ENCODE data around the gene SLC35E1. TPM values are rescaled to one million over a fixed set of nuclear protein-coding genes. Genes with fewer than 3 reads are reported as not detected.

SLC35E1 gene
- total RNA-seq, 1 donor from 2014 or later = 29.7 TPM

DNA sequence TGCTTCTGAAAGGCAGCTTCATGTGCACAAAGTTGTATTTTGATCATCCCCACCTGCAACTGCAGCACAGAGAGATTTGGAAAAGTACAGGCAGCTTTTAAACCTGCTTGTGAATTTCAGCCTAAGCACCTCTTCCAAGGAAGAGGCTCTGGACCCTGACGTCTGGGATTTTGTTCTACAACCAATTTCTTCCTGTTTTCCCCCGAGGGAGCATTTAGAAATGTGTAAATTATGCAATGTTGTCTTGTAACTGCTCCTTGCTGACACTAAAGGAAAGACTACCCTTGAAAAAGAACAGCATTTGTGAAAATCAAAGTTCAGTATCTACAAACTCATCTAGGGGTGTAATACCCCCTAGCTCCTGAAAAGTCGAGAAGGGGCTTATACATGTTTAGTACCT, 40.4 kb upstream of the SLC35E1 start:
- TF ChIP-seq, protein P1, sequence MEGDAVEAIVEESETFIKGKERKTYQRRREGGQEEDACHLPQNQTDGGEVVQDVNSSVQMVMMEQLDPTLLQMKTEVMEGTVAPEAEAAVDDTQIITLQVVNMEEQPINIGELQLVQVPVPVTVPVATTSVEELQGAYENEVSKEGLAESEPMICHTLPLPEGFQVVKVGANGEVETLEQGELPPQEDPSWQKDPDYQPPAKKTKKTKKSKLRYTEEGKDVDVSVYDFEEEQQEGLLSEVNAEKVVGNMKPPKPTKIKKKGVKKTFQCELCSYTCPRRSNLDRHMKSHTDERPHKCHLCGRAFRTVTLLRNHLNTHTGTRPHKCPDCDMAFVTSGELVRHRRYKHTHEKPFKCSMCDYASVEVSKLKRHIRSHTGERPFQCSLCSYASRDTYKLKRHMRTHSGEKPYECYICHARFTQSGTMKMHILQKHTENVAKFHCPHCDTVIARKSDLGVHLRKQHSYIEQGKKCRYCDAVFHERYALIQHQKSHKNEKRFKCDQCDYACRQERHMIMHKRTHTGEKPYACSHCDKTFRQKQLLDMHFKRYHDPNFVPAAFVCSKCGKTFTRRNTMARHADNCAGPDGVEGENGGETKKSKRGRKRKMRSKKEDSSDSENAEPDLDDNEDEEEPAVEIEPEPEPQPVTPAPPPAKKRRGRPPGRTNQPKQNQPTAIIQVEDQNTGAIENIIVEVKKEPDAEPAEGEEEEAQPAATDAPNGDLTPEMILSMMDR (IDR thresholded peaks at IDR 0.05; ENCODE audit: unreplicated experiment) = no peak
- no peak overlapping the region for H3K4me3 Mint-ChIP-seq (ENCODE audit: unreplicated experiment)
- peaks cover 7% of the 10 kb centered on the region for H3K27me3 Mint-ChIP-seq (ENCODE audit: unreplicated experiment)
- H3K27ac Mint-ChIP-seq (ENCODE audit: unreplicated experiment) = no peak overlapping the region
- no peak for DNase-seq (ENCODE audit: low spot score)
- no peaks in the 10 kb centered on the region for H3K9me3 Mint-ChIP-seq (ENCODE audit: unreplicated experiment)
- H3K36me3 Mint-ChIP-seq (ENCODE audit: low read depth, unreplicated experiment) = peaks cover 10% of the 10 kb centered on the region
- H3K4me1 Mint-ChIP-seq (ENCODE audit: unreplicated experiment) = peaks cover 39% of the 10 kb centered on the region

DNA sequence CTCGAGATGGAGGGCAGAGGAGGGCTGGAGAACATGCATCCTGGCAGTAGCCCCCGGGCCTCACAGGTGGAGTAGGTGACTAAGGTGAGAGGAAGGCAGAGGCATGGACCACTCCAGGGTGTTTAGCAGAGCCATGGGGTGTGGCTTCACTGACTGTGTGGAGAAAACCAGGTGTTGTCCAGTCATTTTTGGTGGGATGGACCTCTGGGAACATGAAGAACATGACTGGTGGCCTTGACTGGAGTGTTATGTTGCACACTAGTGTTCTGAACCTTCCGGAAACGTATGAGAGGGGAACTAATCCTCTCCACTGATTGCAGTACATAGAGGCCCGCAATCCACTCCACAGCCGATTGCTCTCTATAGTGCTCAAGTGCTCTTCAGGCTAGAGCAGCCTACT, 38.9 kb upstream of the SLC35E1 start:
- Mint-ChIP-seq H3K4me3 (ENCODE audit: unreplicated experiment) (no peak overlapping the region), H3K27me3 (ENCODE audit: unreplicated experiment) (peaks cover 6% of the 10 kb centered on the region), H3K36me3 (ENCODE audit: low read depth, unreplicated experiment) (peaks cover 5% of the 10 kb centered on the region), H3K9me3 (ENCODE audit: unreplicated experiment) (no peaks in the 10 kb centered on the region), H3K27ac (ENCODE audit: unreplicated experiment) (no peak overlapping the region), H3K4me1 (ENCODE audit: unreplicated experiment) (peaks cover 23% of the 10 kb centered on the region)
- TF ChIP-seq, protein P1 (IDR thresholded peaks at IDR 0.05; ENCODE audit: unreplicated experiment) = no peak
- no peak for DNase-seq (ENCODE audit: low spot score)

DNA sequence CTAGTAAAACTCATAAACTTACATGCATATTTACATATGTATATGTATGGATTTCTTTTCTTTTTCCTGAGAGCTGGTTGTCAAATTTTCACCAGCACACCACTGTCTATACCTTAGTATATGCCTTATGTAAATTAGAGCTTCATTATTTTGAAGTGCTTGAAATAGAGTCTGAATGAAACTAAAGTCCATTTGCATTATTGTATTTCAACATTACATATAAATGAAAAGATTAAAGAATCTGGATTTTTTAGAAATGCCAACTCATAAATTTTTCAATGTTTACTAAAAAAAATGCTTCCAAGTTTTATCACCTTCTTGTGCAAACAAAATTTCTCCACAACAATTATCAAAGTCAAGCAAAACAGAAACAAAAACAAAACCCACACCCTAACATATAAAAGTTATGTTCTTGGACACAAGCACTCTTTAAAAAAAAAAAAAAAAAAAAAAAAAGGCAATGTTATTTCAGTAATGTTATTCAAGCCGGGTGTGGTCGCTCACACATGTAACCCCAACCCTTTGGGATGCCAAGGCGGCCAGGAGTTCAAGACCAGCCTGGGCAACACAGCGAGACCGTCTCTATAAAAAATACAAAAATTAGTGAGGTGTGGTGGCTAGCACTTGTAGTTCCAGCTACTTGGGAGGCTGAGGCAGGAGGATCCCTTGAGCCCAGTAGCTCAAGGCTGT, 37.4 kb upstream of the SLC35E1 start:
- no peak for DNase-seq (ENCODE audit: low spot score)
- H3K27ac Mint-ChIP-seq (ENCODE audit: unreplicated experiment) = no peak overlapping the region
- H3K36me3 Mint-ChIP-seq (ENCODE audit: low read depth, unreplicated experiment) = peaks cover 3% of the 10 kb centered on the region
- H3K4me3 Mint-ChIP-seq (ENCODE audit: unreplicated experiment) = no peak overlapping the region
- peaks cover 5% of the 10 kb centered on the region for H3K27me3 Mint-ChIP-seq (ENCODE audit: unreplicated experiment)
- no peaks in the 10 kb centered on the region for H3K9me3 Mint-ChIP-seq (ENCODE audit: unreplicated experiment)
- TF ChIP-seq, protein P1 (IDR thresholded peaks at IDR 0.05; ENCODE audit: unreplicated experiment) = no peak
- H3K4me1 Mint-ChIP-seq (ENCODE audit: unreplicated experiment) = peaks cover 20% of the 10 kb centered on the region

DNA sequence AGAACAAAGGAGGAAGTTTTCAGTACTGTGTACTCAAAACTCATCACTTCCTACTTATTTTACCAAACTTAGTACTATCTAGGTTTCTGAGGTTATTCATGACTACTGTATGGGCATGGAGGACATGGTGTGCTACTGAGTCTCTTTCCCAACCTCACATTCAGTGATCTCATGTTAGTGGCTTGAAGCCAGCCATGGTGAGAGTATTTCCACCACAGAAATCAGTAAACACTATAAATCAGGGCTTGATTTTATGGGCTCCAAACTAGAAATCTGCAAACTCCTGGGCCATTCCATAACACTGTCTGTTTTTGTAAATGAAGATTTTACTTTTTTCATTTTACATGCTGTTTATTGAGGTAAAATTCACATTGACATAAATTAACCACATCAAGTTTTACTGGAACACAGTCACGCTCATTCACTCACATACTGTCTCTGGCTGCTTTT, 36.1 kb upstream of the SLC35E1 start:
- Mint-ChIP-seq H3K27me3 (ENCODE audit: unreplicated experiment) (peaks cover 2% of the 10 kb centered on the region), H3K9me3 (ENCODE audit: unreplicated experiment) (no peaks in the 10 kb centered on the region), H3K36me3 (ENCODE audit: low read depth, unreplicated experiment) (peaks cover 3% of the 10 kb centered on the region), H3K27ac (ENCODE audit: unreplicated experiment) (no peak overlapping the region), H3K4me1 (ENCODE audit: unreplicated experiment) (peaks cover 12% of the 10 kb centered on the region), H3K4me3 (ENCODE audit: unreplicated experiment) (no peak overlapping the region)
- no peak for DNase-seq (ENCODE audit: low spot score)
- TF ChIP-seq, protein P1 (IDR thresholded peaks at IDR 0.05; ENCODE audit: unreplicated experiment) = no peak

DNA sequence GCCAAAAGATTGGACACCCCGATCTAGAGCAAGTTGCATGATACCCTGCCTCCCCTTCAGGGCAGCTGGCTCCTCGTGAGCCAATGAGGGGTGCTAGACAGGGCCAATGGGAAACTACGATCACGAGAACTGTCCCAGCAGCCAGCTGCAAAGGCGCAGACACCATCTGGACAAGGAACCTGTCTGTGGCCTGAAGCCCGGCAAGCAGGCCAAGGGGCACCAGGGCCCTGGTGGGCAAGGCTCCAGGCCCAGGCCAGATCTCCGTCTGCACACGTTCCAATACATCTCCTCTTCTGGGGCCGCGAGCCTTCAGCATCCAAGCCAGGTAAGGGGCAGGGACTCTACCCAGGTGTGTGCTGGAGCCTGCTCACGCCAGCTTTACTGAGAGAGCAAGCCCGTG, 35.6 kb upstream of the SLC35E1 start:
- Mint-ChIP-seq H3K4me1 (ENCODE audit: unreplicated experiment) (peaks cover 12% of the 10 kb centered on the region), H3K27ac (ENCODE audit: unreplicated experiment) (no peak overlapping the region), H3K27me3 (ENCODE audit: unreplicated experiment) (peaks cover 2% of the 10 kb centered on the region), H3K4me3 (ENCODE audit: unreplicated experiment) (no peak overlapping the region), H3K9me3 (ENCODE audit: unreplicated experiment) (no peaks in the 10 kb centered on the region), H3K36me3 (ENCODE audit: low read depth, unreplicated experiment) (peaks cover 3% of the 10 kb centered on the region)
- TF ChIP-seq, protein P1 (IDR thresholded peaks at IDR 0.05; ENCODE audit: unreplicated experiment) = no peak
- DNase-seq (ENCODE audit: low spot score) = no peak
